NCI-H526 treated with DMSO at 0.1 percent for 48 hours (cell line): ENCODE data around the gene PON3.

Source experiments
- DNase-seq: peaks from one replicate; lab custom pipeline; 2025; lab: John Stamatoyannopoulos, UW

Gene PON3

GRCh38 chr7:95340491-95340890 is 55.7 kb downstream of the PON3 start:
- no peak for DNase-seq

GRCh38 chr7:95338832-95339231 is 57.3 kb downstream of the PON3 start:
- DNase-seq: no peak

- DNase-seq: no peak
Measured at GRCh38 chr7:95335093-95335492, 61.1 kb downstream of the PON3 start.

GRCh38 chr7:95334447-95334846 is 61.7 kb downstream of the PON3 start:
- no peak for DNase-seq

GRCh38 chr7:95330961-95331337 is 65.2 kb downstream of the PON3 start:
- DNase-seq: no peak

- DNase-seq: no peak
Measured at GRCh38 chr7:95330204-95330960, 65.8 kb downstream of the PON3 start.

GRCh38 chr7:95327356-95327755 is 68.8 kb downstream of the PON3 start:
- DNase-seq: no peak

GRCh38 chr7:95324431-95324830 is 71.7 kb downstream of the PON3 start, which contains the start of gene PON1:
TSS of gene PON1 (minus strand) at chr7:95324532. CDS start at chr7:95324475, 57 bp downstream.
- no peak for DNase-seq

- DNase-seq: no peak
Measured at GRCh38 chr7:95323410-95324129, 72.6 kb downstream of the PON3 start.

GRCh38 chr7:95322854-95323253 is 73.3 kb downstream of the PON3 start:
- DNase-seq: no peak

- DNase-seq: no peak
Measured at GRCh38 chr7:95322396-95322795, 73.8 kb downstream of the PON3 start.

GRCh38 chr7:95321720-95322119 is 74.5 kb downstream of the PON3 start:
- no peak for DNase-seq

- DNase-seq: no peak
Measured at GRCh38 chr7:95320651-95321050, 75.5 kb downstream of the PON3 start.

GRCh38 chr7:95319570-95319969 is 76.6 kb downstream of the PON3 start:
- no peak for DNase-seq

- DNase-seq: no peak
Measured at GRCh38 chr7:95318501-95319100, 77.6 kb downstream of the PON3 start.

GRCh38 chr7:95317966-95318365 is 78.2 kb downstream of the PON3 start:
- no peak for DNase-seq

- no peak for DNase-seq
Measured at GRCh38 chr7:95317546-95317945, 78.6 kb downstream of the PON3 start.

- no peak for DNase-seq
Measured at GRCh38 chr7:95316588-95316987, 79.6 kb downstream of the PON3 start.

GRCh38 chr7:95312561-95312960 is 83.6 kb downstream of the PON3 start:
- DNase-seq: no peak

- no peak for DNase-seq
Measured at GRCh38 chr7:95311389-95311788, 84.8 kb downstream of the PON3 start.

- DNase-seq: no peak
Measured at GRCh38 chr7:95309951-95310350, 86.2 kb downstream of the PON3 start.
